ENCODE data around the gene CEACAM16.
A peak's percentile ranks its signal among the peaks of the same experiment; 100 is the strongest.

Gene CEACAM16

DNA sequence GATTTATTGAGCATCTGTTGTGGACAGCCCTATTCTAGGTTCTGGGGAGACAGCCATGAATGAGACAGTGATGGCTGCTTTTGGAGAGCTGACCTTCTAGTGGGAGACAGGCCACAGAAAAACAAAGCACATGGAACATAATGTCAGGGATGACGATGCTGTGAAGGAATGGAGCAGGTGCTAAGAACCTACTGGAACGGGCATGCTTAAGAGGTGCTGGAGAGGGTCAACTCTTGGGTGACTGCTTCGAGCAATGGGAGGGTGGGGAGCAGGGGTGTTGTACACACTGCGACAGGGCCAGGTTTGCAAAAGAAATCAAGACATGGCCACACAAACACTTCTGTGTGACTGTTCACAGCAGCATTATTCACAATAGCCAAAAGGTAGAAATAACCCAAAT is 12.1 kb upstream of the CEACAM16 start:
- TF ChIP-seq, protein P1, sequence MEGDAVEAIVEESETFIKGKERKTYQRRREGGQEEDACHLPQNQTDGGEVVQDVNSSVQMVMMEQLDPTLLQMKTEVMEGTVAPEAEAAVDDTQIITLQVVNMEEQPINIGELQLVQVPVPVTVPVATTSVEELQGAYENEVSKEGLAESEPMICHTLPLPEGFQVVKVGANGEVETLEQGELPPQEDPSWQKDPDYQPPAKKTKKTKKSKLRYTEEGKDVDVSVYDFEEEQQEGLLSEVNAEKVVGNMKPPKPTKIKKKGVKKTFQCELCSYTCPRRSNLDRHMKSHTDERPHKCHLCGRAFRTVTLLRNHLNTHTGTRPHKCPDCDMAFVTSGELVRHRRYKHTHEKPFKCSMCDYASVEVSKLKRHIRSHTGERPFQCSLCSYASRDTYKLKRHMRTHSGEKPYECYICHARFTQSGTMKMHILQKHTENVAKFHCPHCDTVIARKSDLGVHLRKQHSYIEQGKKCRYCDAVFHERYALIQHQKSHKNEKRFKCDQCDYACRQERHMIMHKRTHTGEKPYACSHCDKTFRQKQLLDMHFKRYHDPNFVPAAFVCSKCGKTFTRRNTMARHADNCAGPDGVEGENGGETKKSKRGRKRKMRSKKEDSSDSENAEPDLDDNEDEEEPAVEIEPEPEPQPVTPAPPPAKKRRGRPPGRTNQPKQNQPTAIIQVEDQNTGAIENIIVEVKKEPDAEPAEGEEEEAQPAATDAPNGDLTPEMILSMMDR (conservative IDR thresholded peaks at IDR 0.05; ENCODE audit: low read length): no peak
- no peak for DNase-seq (ENCODE audit: low read depth)
- H3K4me3 ChIP-seq (ENCODE audit: low read length): no peak overlapping the region

- no peak for DNase-seq (ENCODE audit: low read depth)
- TF ChIP-seq, protein P1 (conservative IDR thresholded peaks at IDR 0.05; ENCODE audit: low read length): no peak
- H3K4me3 ChIP-seq (ENCODE audit: low read length): no peak overlapping the region
These were observed 11.1 kb upstream of the CEACAM16 start for GRCh38 chr19:44687888-44688287.

GRCh38 chr19:44689290-44690130 is 9.4 kb upstream of the CEACAM16 start:
- DNase-seq (ENCODE audit: low read depth): peak; percentile 59
- no peak overlapping the region for H3K4me3 ChIP-seq (ENCODE audit: low read length)
- TF ChIP-seq, protein P1 (conservative IDR thresholded peaks at IDR 0.05; ENCODE audit: low read length): peak; percentile 94

DNA sequence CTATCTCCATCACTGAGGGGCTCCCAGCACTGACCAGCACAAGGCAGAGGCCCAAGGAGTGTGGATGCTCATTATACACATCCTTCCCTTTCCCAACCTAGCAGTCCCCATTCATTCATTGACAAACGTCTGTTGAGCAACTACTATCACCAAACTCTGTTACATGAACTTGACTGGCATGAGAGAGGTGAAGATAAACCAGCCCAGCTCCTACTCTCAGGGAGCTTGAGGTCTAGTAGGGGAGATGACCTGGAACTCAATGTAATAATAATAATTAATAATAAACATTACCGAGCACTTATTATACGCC is 8.9 kb upstream of the CEACAM16 start:
- H3K4me3 ChIP-seq (ENCODE audit: low read length): no peak overlapping the region
- DNase-seq (ENCODE audit: low read depth): no peak
- TF ChIP-seq, protein P1 (conservative IDR thresholded peaks at IDR 0.05; ENCODE audit: low read length): no peak

DNA sequence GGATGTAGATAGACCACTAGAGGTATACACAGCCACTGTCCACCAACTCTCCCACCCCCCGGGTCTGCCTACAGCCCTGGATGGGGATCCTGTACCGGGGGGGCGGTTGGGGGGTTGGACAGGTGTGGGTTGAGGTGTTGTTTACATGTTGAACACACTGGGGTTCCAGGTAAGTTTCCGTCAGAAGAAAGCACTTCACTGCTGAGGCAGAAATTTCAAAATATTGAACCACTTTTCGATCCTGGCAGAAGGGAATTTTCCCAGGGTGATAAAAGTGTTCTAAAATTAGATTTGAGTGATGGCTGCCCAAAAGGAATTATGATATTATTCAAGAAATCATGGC is 6.6 kb upstream of the CEACAM16 start:
- TF ChIP-seq, protein P1 (conservative IDR thresholded peaks at IDR 0.05; ENCODE audit: low read length): no peak
- H3K4me3 ChIP-seq (ENCODE audit: low read length): no peak overlapping the region
- DNase-seq (ENCODE audit: low read depth): no peak

- no peak overlapping the region for H3K4me3 ChIP-seq (ENCODE audit: low read length)
- no peak for DNase-seq (ENCODE audit: low read depth)
- TF ChIP-seq, protein P1 (conservative IDR thresholded peaks at IDR 0.05; ENCODE audit: low read length): peak; percentile 28
These were observed 4.8 kb upstream of the CEACAM16 start for GRCh38 chr19:44694184-44694579.

- no peak for DNase-seq (ENCODE audit: low read depth)
These were observed 1.8 kb upstream of the CEACAM16 start for GRCh38 chr19:44696939-44697669.

More at GRCh38 chr19:44696939-44697669, 1.8 kb upstream of the CEACAM16 start:
- TF ChIP-seq, protein P1 (conservative IDR thresholded peaks at IDR 0.05; ENCODE audit: low read length): no peak
- H3K4me3 ChIP-seq (ENCODE audit: low read length): no peak overlapping the region

All from AG10803 (cell line).